Activated CD4-positive, alpha-beta T cell treated with anti-CD3 and anti-CD28 coated beads, Interleukin-2, amount 10 ng/mL, durations not matched to agents 24 days and 14 days (primary cell): ENCODE data around the gene HYAL3. TPM values are rescaled to one million over a fixed set of nuclear protein-coding genes. Genes with fewer than 3 reads are reported as not detected.
"Not testable (repeated sequence)": the region's sequence is repeated elsewhere in the genome, so short reads cannot be mapped to it uniquely, and the experiment has no call there.

Experiments
- DNase-seq: peaks from one replicate; pipeline ENCODE4 v3.0.0; 2022
- H3K27ac Mint-ChIP-seq: one replicate; pipeline ENCODE4 v1.8.0; 2022; ENCODE audit warnings: mild to moderate bottlenecking, mixed read lengths
- H3K27me3 Mint-ChIP-seq: one replicate; pipeline ENCODE4 v1.8.0; 2022; ENCODE audit warnings: mixed read lengths
- H3K36me3 Mint-ChIP-seq: one replicate; pipeline ENCODE4 v1.8.0; 2022; ENCODE audit warnings: low read depth, mild to moderate bottlenecking, mixed read lengths
- H3K4me1 Mint-ChIP-seq: one replicate; pipeline ENCODE4 v1.8.0; 2021; ENCODE audit warnings: mixed read lengths
- H3K4me3 Mint-ChIP-seq: one replicate; pipeline ENCODE4 v1.8.0; 2022; ENCODE audit warnings: mild to moderate bottlenecking, moderate library complexity, mixed read lengths
- H3K9me3 Mint-ChIP-seq: one replicate; pipeline ENCODE4 v1.8.0; 2021; ENCODE audit warnings: mixed read lengths
- intact Hi-C: fragments of 100-400 bp; cut with micrococcal nuclease; formaldehyde crosslinking; loops from one replicate; pipeline ENCODE4 v1.15.1; 2023
- total RNA-seq: library from RNA; stranded (reverse); gene quantifications from 2 replicates; pipeline ENCODE4 v1.2.3, GENCODE V29; 2022

HYAL3 gene
- total RNA-seq, 1 donor from 2014 or later: 7.3 TPM

DNA sequence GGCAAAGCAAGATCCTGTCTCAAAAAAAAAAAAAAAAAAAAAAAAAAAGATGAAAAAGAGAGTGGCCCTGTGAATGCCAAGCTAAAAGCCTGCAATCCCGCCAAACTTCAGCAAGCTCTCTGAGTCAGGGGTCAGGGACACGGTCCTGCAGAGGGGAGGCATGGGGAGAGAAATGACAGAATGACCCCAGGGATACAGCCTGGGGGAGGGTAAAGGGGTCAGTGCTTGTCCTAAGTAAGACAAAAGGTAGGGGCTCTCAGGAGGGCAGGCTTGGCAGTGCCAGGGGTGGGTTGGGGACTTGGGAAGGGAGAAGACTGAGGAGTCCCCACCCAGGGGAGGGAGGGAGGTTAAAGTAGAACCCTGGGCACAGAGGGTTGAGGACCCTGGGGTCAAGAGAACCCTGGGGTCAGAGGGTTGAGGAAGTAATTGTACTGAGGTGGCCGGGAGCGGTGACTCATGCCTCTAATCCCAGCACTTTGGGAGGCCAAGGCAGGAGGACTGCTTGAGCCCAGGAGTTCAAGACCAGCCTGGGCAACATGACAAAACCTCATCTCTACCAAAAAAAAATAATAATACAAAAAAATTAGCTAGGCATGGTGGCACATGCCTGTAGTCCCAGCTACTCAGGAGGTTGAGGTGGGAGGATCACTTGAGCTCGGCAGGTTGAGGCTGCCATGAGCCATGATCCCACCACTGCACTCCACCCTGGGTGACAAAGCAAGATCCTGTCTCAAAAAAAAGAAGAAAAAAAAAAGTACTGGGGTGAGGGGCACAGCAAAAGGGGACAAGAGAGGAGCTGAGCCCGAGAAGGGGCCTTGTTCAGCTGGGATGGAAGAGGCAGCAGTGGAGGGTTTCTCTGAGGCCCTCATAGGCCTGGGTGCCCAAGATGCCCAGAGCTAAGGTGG, 35.5 kb downstream of the HYAL3 start:
- H3K27me3 Mint-ChIP-seq: peaks cover 25% of the 10 kb centered on the region
- H3K36me3 Mint-ChIP-seq: peaks cover 3% of the 10 kb centered on the region
- no peak for DNase-seq
- H3K9me3 Mint-ChIP-seq: no peaks in the 10 kb centered on the region
- H3K4me1 Mint-ChIP-seq: peaks cover 5% of the 10 kb centered on the region
- no peak overlapping the region for H3K4me3 Mint-ChIP-seq
- intact Hi-C loops: no loop called here
- H3K27ac Mint-ChIP-seq: no peak overlapping the region

DNA sequence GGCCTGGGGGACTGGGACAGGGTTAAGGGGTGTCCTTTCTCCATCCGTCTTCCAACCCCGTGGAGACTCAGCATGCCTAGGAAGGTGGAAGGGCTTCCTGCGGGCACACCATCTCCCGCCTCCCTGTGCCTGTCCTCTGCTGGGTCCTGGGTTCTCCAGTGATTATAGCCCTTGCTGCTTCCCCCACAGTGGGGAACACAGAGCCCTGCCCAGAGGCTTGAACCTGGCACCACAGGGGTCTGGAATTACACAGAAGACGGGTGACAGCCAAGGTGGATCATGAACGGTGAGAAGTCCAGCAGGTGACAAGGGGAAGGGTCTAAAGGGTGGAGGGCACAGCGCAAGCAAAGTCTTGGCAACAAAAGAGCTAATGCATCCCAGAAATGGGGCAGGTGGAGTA, 36.4 kb downstream of the HYAL3 start:
- intact Hi-C loops: no loop called here

GRCh38 chr3:50262200-50262599, 37.0 kb downstream of the HYAL3 start:
- Mint-ChIP-seq H3K27me3 (peaks cover 13% of the 10 kb centered on the region), H3K36me3 (peaks cover 11% of the 10 kb centered on the region)
- H3K27ac Mint-ChIP-seq, H3K9me3 Mint-ChIP-seq, H3K4me1 Mint-ChIP-seq, intact Hi-C loops, DNase-seq, H3K4me3 Mint-ChIP-seq: not testable (repeated sequence)

More for the DNA sequence above, 36.4 kb downstream of the HYAL3 start:
- no peak overlapping the region for H3K4me3 Mint-ChIP-seq
- peaks cover 16% of the 10 kb centered on the region for H3K27me3 Mint-ChIP-seq
- H3K9me3 Mint-ChIP-seq: no peaks in the 10 kb centered on the region
- H3K4me1 Mint-ChIP-seq: peaks cover 5% of the 10 kb centered on the region
- peaks cover 6% of the 10 kb centered on the region for H3K36me3 Mint-ChIP-seq
- H3K27ac Mint-ChIP-seq: no peak overlapping the region
- DNase-seq: no peak

DNA sequence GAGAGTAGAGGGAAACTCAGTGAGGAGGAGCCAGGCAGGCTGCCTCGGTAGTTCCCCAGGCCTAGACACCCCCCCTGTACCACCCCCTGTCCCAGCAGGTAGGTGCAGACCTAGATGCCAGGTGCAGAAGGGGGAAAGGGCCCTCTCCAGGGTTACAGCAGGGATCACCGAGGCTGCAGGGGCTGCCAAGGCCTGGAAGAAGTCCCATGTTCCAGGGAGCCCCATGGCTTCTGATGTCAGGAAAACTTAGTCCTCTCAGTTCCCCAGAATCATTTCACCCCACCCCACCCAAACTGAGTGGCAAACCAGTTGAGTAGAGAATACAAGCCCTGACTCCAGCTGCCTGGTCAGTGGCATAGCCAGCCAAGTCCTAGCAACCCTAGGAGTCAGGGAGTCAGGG, 37.7 kb downstream of the HYAL3 start:
- intact Hi-C loops: no loop called here
- peaks cover 6% of the 10 kb centered on the region for H3K27me3 Mint-ChIP-seq
- peak overlapping the region; percentile 24 for H3K4me3 Mint-ChIP-seq
- H3K36me3 Mint-ChIP-seq: peaks cover 18% of the 10 kb centered on the region
- H3K9me3 Mint-ChIP-seq: no peaks in the 10 kb centered on the region
- H3K4me1 Mint-ChIP-seq: peaks cover 5% of the 10 kb centered on the region
- H3K27ac Mint-ChIP-seq: peak overlapping the region; percentile 32
- DNase-seq: no peak

DNA sequence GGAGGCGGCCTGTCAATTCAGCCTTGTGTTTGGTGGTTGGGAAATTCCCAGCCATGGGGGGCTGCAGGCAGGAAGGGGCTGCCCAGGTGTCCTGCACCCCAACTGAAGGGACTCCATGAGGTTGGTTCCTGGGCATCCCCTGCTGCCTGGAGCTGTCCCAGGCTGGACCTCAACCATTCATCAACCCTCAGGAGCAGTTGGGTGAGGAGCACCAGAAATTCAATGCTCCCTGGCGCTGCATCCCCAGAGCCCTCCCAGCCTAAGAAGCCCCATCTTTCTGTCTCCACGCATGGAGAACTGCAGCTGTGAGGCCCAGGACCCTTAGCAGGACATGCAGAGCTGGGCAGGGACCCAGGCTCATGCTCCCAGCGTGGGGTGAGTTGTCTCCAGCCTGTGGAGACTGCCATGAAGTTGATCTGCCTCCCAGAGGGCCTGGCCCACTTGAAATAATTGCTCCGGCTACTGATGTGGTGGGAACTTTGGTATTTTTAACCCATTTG, 38.2 kb downstream of the HYAL3 start:
- peak overlapping the region; percentile 71 for H3K4me3 Mint-ChIP-seq
- H3K36me3 Mint-ChIP-seq: peaks cover 22% of the 10 kb centered on the region
- no peaks in the 10 kb centered on the region for H3K9me3 Mint-ChIP-seq
- intact Hi-C loops: loop anchor here (1.0 kb wide), 3 partner anchors 11 to 34 kb away; no protein-coding TSS in a partner anchor
- no peak for DNase-seq
- H3K27ac Mint-ChIP-seq: peak overlapping the region; percentile 32
- H3K4me1 Mint-ChIP-seq: peaks cover 5% of the 10 kb centered on the region
- H3K27me3 Mint-ChIP-seq: peaks cover 4% of the 10 kb centered on the region

DNA sequence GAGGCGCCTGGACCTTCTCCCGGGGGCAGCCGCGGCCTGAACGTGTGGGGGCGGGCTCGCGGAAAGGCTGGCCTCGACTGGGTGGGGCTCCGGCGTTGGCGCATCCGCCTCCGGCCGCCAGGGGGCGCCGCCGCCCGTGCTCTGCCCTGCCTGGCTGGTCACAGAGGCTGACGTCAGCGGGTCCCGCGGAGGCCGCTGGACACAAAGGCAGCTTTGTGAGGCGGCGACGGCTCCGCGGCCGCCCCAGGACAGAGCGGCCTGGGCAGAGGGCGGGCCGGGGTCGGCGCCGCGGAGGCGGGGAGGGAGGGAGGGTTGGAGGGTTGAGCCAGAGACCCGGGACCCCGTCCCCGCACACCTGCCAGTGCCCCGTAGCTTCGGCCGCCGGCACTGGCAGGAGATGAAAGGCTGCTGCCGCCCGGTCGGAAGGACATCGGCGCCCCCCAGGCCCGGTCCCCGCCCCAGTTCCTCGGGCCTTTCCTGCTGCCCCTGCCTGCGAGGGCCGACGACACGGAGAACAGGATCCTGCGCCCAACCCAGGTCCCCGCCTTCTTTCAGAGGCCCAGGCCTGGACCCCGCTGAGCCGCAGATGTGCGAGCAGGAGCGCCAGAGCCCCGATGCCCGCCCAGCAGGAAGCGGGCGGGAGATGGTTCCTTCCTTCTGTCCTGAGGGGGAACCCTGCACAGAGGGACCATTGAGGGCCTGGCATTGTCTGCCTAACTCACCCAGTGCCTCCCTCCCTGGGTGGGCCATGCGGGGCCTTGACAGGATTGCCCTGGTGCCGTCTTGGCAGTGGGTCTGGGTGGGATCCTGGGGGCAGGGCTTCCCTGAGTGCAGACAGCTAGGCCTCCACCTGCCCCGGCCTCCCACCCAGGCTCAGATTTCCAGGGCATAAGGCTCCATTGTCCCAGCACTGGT, 38.9 kb downstream of the HYAL3 start:
- Mint-ChIP-seq H3K4me1 (peaks cover 5% of the 10 kb centered on the region), H3K9me3 (no peaks in the 10 kb centered on the region), H3K4me3 (peak overlapping the region; percentile 71), H3K36me3 (peaks cover 22% of the 10 kb centered on the region), H3K27me3 (no peaks in the 10 kb centered on the region), H3K27ac (peak overlapping the region; percentile 81)
- intact Hi-C loops: loop anchor here (1.0 kb wide), 3 partner anchors 12 to 33 kb away; no protein-coding TSS in a partner anchor
- peak; percentile 97 for DNase-seq

DNA sequence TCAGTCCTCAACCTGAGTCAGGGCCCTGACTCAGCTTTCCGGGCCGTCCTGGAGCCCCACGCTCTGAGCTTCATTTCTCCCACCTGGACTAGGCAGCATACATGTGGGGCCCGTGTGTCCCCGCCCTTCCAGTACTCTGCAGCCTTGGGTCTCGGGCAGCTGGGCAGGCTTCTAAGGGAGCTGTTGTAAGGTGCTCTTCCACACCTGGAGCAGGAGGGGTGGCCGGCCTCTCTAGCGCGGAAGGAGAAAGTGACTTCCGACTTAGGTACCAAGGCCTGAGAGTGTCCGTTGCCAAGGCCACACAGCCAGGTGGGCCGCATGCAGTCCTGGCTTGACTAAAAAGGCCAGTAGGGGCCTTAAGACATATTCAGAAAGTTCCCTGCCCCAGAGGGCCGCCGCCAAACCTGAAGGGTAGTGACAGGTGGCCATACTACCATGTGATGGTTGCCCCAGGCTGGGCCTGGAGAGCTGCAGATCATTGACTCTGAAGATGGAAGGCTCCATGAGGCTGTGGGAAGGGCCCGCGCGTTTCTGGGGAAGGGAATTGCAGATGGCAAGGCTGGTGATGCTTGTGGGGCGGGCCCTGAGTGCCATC, 39.7 kb downstream of the HYAL3 start:
- H3K4me1 Mint-ChIP-seq: peaks cover 5% of the 10 kb centered on the region
- no peaks in the 10 kb centered on the region for H3K9me3 Mint-ChIP-seq
- intact Hi-C loops: loop anchor here (1.0 kb wide), 3 partner anchors 13 to 32 kb away; no protein-coding TSS in a partner anchor
- no peaks in the 10 kb centered on the region for H3K27me3 Mint-ChIP-seq
- H3K27ac Mint-ChIP-seq: peak overlapping the region; percentile 81
- peak overlapping the region; percentile 71 for H3K4me3 Mint-ChIP-seq
- DNase-seq: no peak
- peaks cover 24% of the 10 kb centered on the region for H3K36me3 Mint-ChIP-seq

- peaks cover 26% of the 10 kb centered on the region for H3K36me3 Mint-ChIP-seq
- H3K27me3 Mint-ChIP-seq: no peaks in the 10 kb centered on the region
- H3K4me1 Mint-ChIP-seq: peaks cover 5% of the 10 kb centered on the region
- no peak for DNase-seq
- intact Hi-C loops: no loop called here
- no peaks in the 10 kb centered on the region for H3K9me3 Mint-ChIP-seq
- peak overlapping the region; percentile 21 for H3K4me3 Mint-ChIP-seq
- H3K27ac Mint-ChIP-seq: no peak overlapping the region
Measured at GRCh38 chr3:50258979-50259378, 40.2 kb downstream of the HYAL3 start.

GRCh38 chr3:50258029-50258680, 41.0 kb downstream of the HYAL3 start:
- H3K27ac Mint-ChIP-seq: no peak overlapping the region
- peaks cover 5% of the 10 kb centered on the region for H3K4me1 Mint-ChIP-seq
- intact Hi-C loops: no loop called here
- H3K27me3 Mint-ChIP-seq: no peaks in the 10 kb centered on the region
- no peak overlapping the region for H3K4me3 Mint-ChIP-seq
- DNase-seq: no peak
- no peaks in the 10 kb centered on the region for H3K9me3 Mint-ChIP-seq
- peaks cover 34% of the 10 kb centered on the region for H3K36me3 Mint-ChIP-seq

GRCh38 chr3:50256978-50257890, 42.0 kb downstream of the HYAL3 start:
- intact Hi-C loops: no loop called here
- Mint-ChIP-seq H3K36me3 (peaks cover 34% of the 10 kb centered on the region), H3K27ac (no peak overlapping the region), H3K4me3 (no peak overlapping the region), H3K9me3 (no peaks in the 10 kb centered on the region), H3K27me3 (no peaks in the 10 kb centered on the region), H3K4me1 (peaks cover 5% of the 10 kb centered on the region)
- DNase-seq: peak; percentile 80

- no peak for DNase-seq
- Mint-ChIP-seq H3K27me3 (no peaks in the 10 kb centered on the region), H3K9me3 (no peaks in the 10 kb centered on the region), H3K27ac (no peak overlapping the region), H3K4me3 (no peak overlapping the region), H3K4me1 (peaks cover 11% of the 10 kb centered on the region), H3K36me3 (peaks cover 39% of the 10 kb centered on the region)
- intact Hi-C loops: no loop called here
Measured at GRCh38 chr3:50255251-50255615, 44.0 kb downstream of the HYAL3 start.

GRCh38 chr3:50254577-50255250, 44.5 kb downstream of the HYAL3 start:
- DNase-seq: no peak
- no peak overlapping the region for H3K4me3 Mint-ChIP-seq

More at GRCh38 chr3:50254577-50255250, 44.5 kb downstream of the HYAL3 start:
- no peaks in the 10 kb centered on the region for H3K9me3 Mint-ChIP-seq
- H3K36me3 Mint-ChIP-seq: peaks cover 39% of the 10 kb centered on the region
- intact Hi-C loops: no loop called here
- peaks cover 12% of the 10 kb centered on the region for H3K4me1 Mint-ChIP-seq
- H3K27me3 Mint-ChIP-seq: no peaks in the 10 kb centered on the region
- H3K27ac Mint-ChIP-seq: no peak overlapping the region
